ENCODE data around the gene RHBDF2.

The RHBDF2 gene

GRCh38 chr17:76502341-76503211 is 1.4 kb upstream of the RHBDF2 start:
- H3K36me3 Mint-ChIP-seq = no peaks in the 10 kb centered on the region
- H3K9me3 Mint-ChIP-seq (ENCODE audit: low read depth) = no peaks in the 10 kb centered on the region
- H3K27ac Mint-ChIP-seq = no peak overlapping the region
- H3K4me3 Mint-ChIP-seq = no peak overlapping the region
- H3K4me1 Mint-ChIP-seq (ENCODE audit: low read depth) = peaks cover 31% of the 10 kb centered on the region
- H3K27me3 Mint-ChIP-seq = no peaks in the 10 kb centered on the region

- no peaks in the 10 kb centered on the region for H3K9me3 Mint-ChIP-seq (ENCODE audit: low read depth)
- peak overlapping the region; percentile 86 for H3K27ac Mint-ChIP-seq
- H3K4me1 Mint-ChIP-seq (ENCODE audit: low read depth) = peaks cover 33% of the 10 kb centered on the region
- no peaks in the 10 kb centered on the region for H3K36me3 Mint-ChIP-seq
- H3K4me3 Mint-ChIP-seq = peak overlapping the region; percentile 85
- H3K27me3 Mint-ChIP-seq = no peaks in the 10 kb centered on the region
Measured at GRCh38 chr17:76501827-76502307, 644 bp upstream of the RHBDF2 start.

GRCh38 chr17:76500747-76501017 is 541 bp downstream of the RHBDF2 start:
- H3K9me3 Mint-ChIP-seq (ENCODE audit: low read depth) = no peaks in the 10 kb centered on the region
- peaks cover 33% of the 10 kb centered on the region for H3K4me1 Mint-ChIP-seq (ENCODE audit: low read depth)
- H3K36me3 Mint-ChIP-seq = no peaks in the 10 kb centered on the region
- peak overlapping the region; percentile 91 for H3K4me3 Mint-ChIP-seq
- H3K27ac Mint-ChIP-seq = no peak overlapping the region
- no peaks in the 10 kb centered on the region for H3K27me3 Mint-ChIP-seq

- Mint-ChIP-seq H3K9me3 (ENCODE audit: low read depth) (no peaks in the 10 kb centered on the region), H3K27me3 (no peaks in the 10 kb centered on the region), H3K36me3 (no peaks in the 10 kb centered on the region), H3K4me3 (peak overlapping the region; percentile 91), H3K27ac (no peak overlapping the region), H3K4me1 (ENCODE audit: low read depth) (peaks cover 33% of the 10 kb centered on the region)
Measured at GRCh38 chr17:76500074-76500746, 1.0 kb downstream of the RHBDF2 start.

GRCh38 chr17:76499267-76499667 is 2.0 kb downstream of the RHBDF2 start:
- peak overlapping the region; percentile 91 for H3K4me3 Mint-ChIP-seq

GRCh38 chr17:76498876-76499251 is 2.4 kb downstream of the RHBDF2 start:
- Mint-ChIP-seq H3K27me3 (no peaks in the 10 kb centered on the region), H3K9me3 (ENCODE audit: low read depth) (no peaks in the 10 kb centered on the region), H3K4me3 (peak overlapping the region; percentile 91), H3K27ac (no peak overlapping the region), H3K36me3 (no peaks in the 10 kb centered on the region), H3K4me1 (ENCODE audit: low read depth) (peaks cover 33% of the 10 kb centered on the region)

More at GRCh38 chr17:76499267-76499667, 2.0 kb downstream of the RHBDF2 start:
- Mint-ChIP-seq H3K27me3 (no peaks in the 10 kb centered on the region), H3K4me1 (ENCODE audit: low read depth) (peaks cover 33% of the 10 kb centered on the region), H3K27ac (no peak overlapping the region), H3K36me3 (no peaks in the 10 kb centered on the region), H3K9me3 (ENCODE audit: low read depth) (no peaks in the 10 kb centered on the region)

- Mint-ChIP-seq H3K27me3 (no peaks in the 10 kb centered on the region), H3K4me3 (peak overlapping the region; percentile 30), H3K27ac (no peak overlapping the region), H3K9me3 (ENCODE audit: low read depth) (no peaks in the 10 kb centered on the region), H3K36me3 (no peaks in the 10 kb centered on the region), H3K4me1 (ENCODE audit: low read depth) (peaks cover 40% of the 10 kb centered on the region)
Measured at GRCh38 chr17:76497979-76498875, 3.0 kb downstream of the RHBDF2 start.

GRCh38 chr17:76497699-76497978 is 3.6 kb downstream of the RHBDF2 start:
- H3K9me3 Mint-ChIP-seq (ENCODE audit: low read depth) = no peaks in the 10 kb centered on the region
- no peaks in the 10 kb centered on the region for H3K27me3 Mint-ChIP-seq
- H3K4me1 Mint-ChIP-seq (ENCODE audit: low read depth) = peaks cover 46% of the 10 kb centered on the region
- H3K27ac Mint-ChIP-seq = no peak overlapping the region
- H3K4me3 Mint-ChIP-seq = no peak overlapping the region
- H3K36me3 Mint-ChIP-seq = no peaks in the 10 kb centered on the region

- Mint-ChIP-seq H3K4me3 (no peak overlapping the region), H3K4me1 (ENCODE audit: low read depth) (peaks cover 53% of the 10 kb centered on the region), H3K36me3 (no peaks in the 10 kb centered on the region), H3K27ac (no peak overlapping the region), H3K9me3 (ENCODE audit: low read depth) (no peaks in the 10 kb centered on the region), H3K27me3 (no peaks in the 10 kb centered on the region)
Measured at GRCh38 chr17:76496464-76496863, 4.8 kb downstream of the RHBDF2 start.

GRCh38 chr17:76495663-76496400 is 5.4 kb downstream of the RHBDF2 start:
- no peaks in the 10 kb centered on the region for H3K27me3 Mint-ChIP-seq
- H3K4me3 Mint-ChIP-seq = no peak overlapping the region
- H3K27ac Mint-ChIP-seq = no peak overlapping the region

GRCh38 chr17:76493505-76494167 is 7.6 kb downstream of the RHBDF2 start:
- H3K4me3 Mint-ChIP-seq = peak overlapping the region; percentile 71
- no peaks in the 10 kb centered on the region for H3K27me3 Mint-ChIP-seq
- H3K4me1 Mint-ChIP-seq (ENCODE audit: low read depth) = peaks cover 41% of the 10 kb centered on the region
- H3K9me3 Mint-ChIP-seq (ENCODE audit: low read depth) = no peaks in the 10 kb centered on the region
- no peaks in the 10 kb centered on the region for H3K36me3 Mint-ChIP-seq
- H3K27ac Mint-ChIP-seq = peak overlapping the region; percentile 86

More at GRCh38 chr17:76495663-76496400, 5.4 kb downstream of the RHBDF2 start:
- H3K9me3 Mint-ChIP-seq (ENCODE audit: low read depth) = no peaks in the 10 kb centered on the region
- no peaks in the 10 kb centered on the region for H3K36me3 Mint-ChIP-seq
- H3K4me1 Mint-ChIP-seq (ENCODE audit: low read depth) = peaks cover 56% of the 10 kb centered on the region

- H3K27me3 Mint-ChIP-seq = no peaks in the 10 kb centered on the region
- H3K4me3 Mint-ChIP-seq = peak overlapping the region; percentile 71
- peaks cover 35% of the 10 kb centered on the region for H3K4me1 Mint-ChIP-seq (ENCODE audit: low read depth)
- no peaks in the 10 kb centered on the region for H3K36me3 Mint-ChIP-seq
- H3K9me3 Mint-ChIP-seq (ENCODE audit: low read depth) = no peaks in the 10 kb centered on the region
- H3K27ac Mint-ChIP-seq = peak overlapping the region; percentile 86
Measured at GRCh38 chr17:76492989-76493501, 8.2 kb downstream of the RHBDF2 start.

- Mint-ChIP-seq H3K27me3 (no peaks in the 10 kb centered on the region), H3K27ac (peak overlapping the region; percentile 86), H3K4me3 (peak overlapping the region; percentile 71), H3K36me3 (no peaks in the 10 kb centered on the region), H3K9me3 (ENCODE audit: low read depth) (no peaks in the 10 kb centered on the region), H3K4me1 (ENCODE audit: low read depth) (peaks cover 32% of the 10 kb centered on the region)
Measured at GRCh38 chr17:76492123-76492988, 8.9 kb downstream of the RHBDF2 start.

All from activated naive CD8-positive, alpha-beta T cell (primary cell).